Liver (tissue), 9 donors: ENCODE results near the gene TTC5. TPM values are rescaled to one million over a fixed set of nuclear protein-coding genes. Genes with fewer than 3 reads are reported as not detected.

Source experiments
- DNase-seq: peaks from one replicate; pipeline ENCODE4 v3.0.0-alpha.2; 2017; ENCODE audit warnings: low spot score
- H3K27ac ChIP-seq, 2 donors: one replicate each; pipeline ENCODE4 v1.7.0; 2013; ENCODE audit warnings: inconsistent platforms in 2 of 2, low read length in 2 of 2, control low read depth in 1 of 2, low read depth in 1 of 2, mild to moderate bottlenecking in 1 of 2
- H3K27me3 ChIP-seq, 4 donors: one replicate each; pipeline versions ENCODE4 v1.6.1 to v1.7.0; 2013; ENCODE audit warnings: low read length in 3 of 4, inconsistent platforms in 1 of 4, mild to moderate bottlenecking in 1 of 4, moderate library complexity in 1 of 4; ENCODE audit not compliant: control insufficient read depth in 4 of 4, insufficient read depth in 4 of 4
- H3K36me3 ChIP-seq, 4 donors: one replicate each; pipeline versions ENCODE4 v1.6.1 to v1.7.0; 2013; ENCODE audit warnings: low read length in 3 of 4, mild to moderate bottlenecking in 3 of 4, low read depth in 1 of 4, moderate library complexity in 1 of 4; ENCODE audit not compliant: control insufficient read depth in 4 of 4, insufficient read depth in 3 of 4
- H3K4me1 ChIP-seq, 4 donors: one replicate each; pipeline versions ENCODE4 v1.6.1 to v1.7.0; 2013; ENCODE audit warnings: low read length in 3 of 4, mild to moderate bottlenecking in 3 of 4, moderate library complexity in 1 of 4; ENCODE audit not compliant: control insufficient read depth in 4 of 4, insufficient read depth in 4 of 4
- H3K4me3 ChIP-seq, 3 donors: one replicate each; pipeline versions ENCODE4 v1.6.1 to v1.7.0; 2013; ENCODE audit warnings: low read length in 3 of 3, control low read depth in 1 of 3, low read depth in 1 of 3, mild to moderate bottlenecking in 1 of 3
- H3K9ac ChIP-seq, 2 donors: one replicate each; pipeline ENCODE4 v1.7.0; 2013; ENCODE audit warnings: low read length in 2 of 2, mild to moderate bottlenecking in 2 of 2, moderate library complexity in 2 of 2, control low read depth in 1 of 2, low read depth in 1 of 2
- H3K9me3 ChIP-seq, 4 donors: one replicate each; pipeline versions ENCODE4 v1.6.1 to v1.7.0; 2013; ENCODE audit warnings: low read length in 3 of 4; ENCODE audit not compliant: control insufficient read depth in 4 of 4
- CTCF ChIP-seq: fragments of 150-350 bp; IDR thresholded peaks from 2 replicates; pipeline ENCODE4 v1.5.1; 2017; ENCODE audit warnings: improper control_type of control experiment, low read depth, low read length; ENCODE audit not compliant: missing input control
- EGR1 ChIP-seq, 2 donors: IDR thresholded peaks; 2 replicates each; pipeline ENCODE4 v1.6.1; 2016 to 2018; ENCODE audit warnings: antibody characterized with exemption in 2 of 2, low read depth in 2 of 2
- FOXA1 ChIP-seq: IDR thresholded peaks from 2 replicates; pipeline ENCODE4 v1.6.1; 2016; ENCODE audit warnings: antibody characterized with exemption
- FOXA2 ChIP-seq: IDR thresholded peaks from 2 replicates; pipeline ENCODE4 v1.6.1; 2016; ENCODE audit warnings: antibody characterized with exemption
- GABPA ChIP-seq, 2 donors: IDR thresholded peaks in 1 of 2; conservative IDR thresholded peaks in 1 of 2; 2 replicates each; pipeline ENCODE4 v1.6.1; 2016; ENCODE audit warnings: antibody characterized with exemption in 2 of 2, mild to moderate bottlenecking in 1 of 2, moderate library complexity in 1 of 2
- HNF4A ChIP-seq, 2 donors: conservative IDR thresholded peaks; 2 replicates each; pipeline ENCODE4 v1.6.1; 2016; ENCODE audit warnings: antibody characterized with exemption in 2 of 2, mild to moderate bottlenecking in 2 of 2
- HNF4G ChIP-seq: IDR thresholded peaks from 2 replicates; pipeline ENCODE4 v1.6.1; 2016; ENCODE audit warnings: antibody characterized with exemption
- JUND ChIP-seq, 2 donors: IDR thresholded peaks; 2 replicates each; pipeline ENCODE4 v1.6.1; 2016; ENCODE audit warnings: antibody characterized with exemption in 2 of 2
- MAX ChIP-seq: IDR thresholded peaks from 2 replicates; pipeline ENCODE4 v1.6.1; 2016; ENCODE audit warnings: antibody characterized with exemption
- NR2F2 ChIP-seq: IDR thresholded peaks from 2 replicates; pipeline ENCODE4 v1.6.1; 2016; ENCODE audit warnings: antibody characterized with exemption
- RAD21 ChIP-seq, 2 donors: IDR thresholded peaks; 2 replicates each; pipeline ENCODE4 v1.6.1; 2016; ENCODE audit warnings: antibody characterized with exemption in 2 of 2, mild to moderate bottlenecking in 2 of 2
- RXRA ChIP-seq, 2 donors: IDR thresholded peaks; 2 replicates each; pipeline ENCODE4 v1.6.1; 2017 to 2018; ENCODE audit warnings: antibody characterized with exemption in 2 of 2, mild to moderate bottlenecking in 1 of 2
- SP1 ChIP-seq: IDR thresholded peaks from 2 replicates; pipeline ENCODE4 v1.6.1; 2018; ENCODE audit warnings: antibody characterized with exemption, mild to moderate bottlenecking
- TAF1 ChIP-seq: conservative IDR thresholded peaks from 2 replicates; pipeline ENCODE4 v1.6.1; 2016; ENCODE audit warnings: antibody characterized with exemption, mild to moderate bottlenecking
- YY1 ChIP-seq: IDR thresholded peaks from 2 replicates; pipeline ENCODE4 v1.6.1; 2016; ENCODE audit warnings: antibody characterized with exemption, mild to moderate bottlenecking
- ZBTB33 ChIP-seq: IDR thresholded peaks from 2 replicates; pipeline ENCODE4 v1.6.1; 2016; ENCODE audit warnings: antibody characterized with exemption
- WGBS: extraction: QIAGEN DNeasy Blood & Tissue Kit; methylation state at CpG from one replicate; pipeline ENCODE4 v1.1.7; 2013; 5-methylcytosine and 5-hydroxymethylcytosine counted together
- polyA plus RNA-seq, 2 donors: library from polyadenylated mRNA; stranded (reverse) in 1 of 2; unstranded in 1 of 2; fragments of 200-250 nt in 1 of 2; fragments of >200 nt in 1 of 2; fragmentation: Nextera tagmentation in 1 of 2; extraction: Ambion mirVana in 1 of 2; gene quantifications; one replicate each; pipeline versions ENCODE4 v1.2.1 to v1.2.3, GENCODE V29; 2013 to 2015
- total RNA-seq, 2 donors: library from RNA; depleted of rRNA; stranded (reverse); fragments of >200 nt; gene quantifications; one replicate each; pipeline ENCODE4 v1.2.3, GENCODE V29; 2014
- TF ChIP-seq, protein P1 (sequence below): IDR thresholded peaks from 2 replicates; pipeline ENCODE4 v1.6.1; 2016; ENCODE audit warnings: antibody characterized with exemption, mild to moderate bottlenecking
- donor health status: healthy.
- donor health status: healthy.
- donor health status: healthy.
- donor health status: healthy.
- donor health status: healthy.

The TTC5 gene
- total and polyA plus RNA-seq, 4 donors = 2.5 to 8.3 (median 4.2) TPM

- Histone ChIP-seq H3K9ac (peak overlapping the region; percentile 24 to 25), H3K27ac (peak overlapping the region; percentile 81 to 97), H3K4me3 (no peak overlapping the region), H3K9me3 (no peaks in the 10 kb centered on the region), H3K4me1 (peaks cover 7 to 38% (median 29%) of the 10 kb centered on the region in 4 donors), H3K27me3 (no peaks in the 10 kb centered on the region), H3K36me3 (no peaks in the 10 kb centered on the region)
- TF ChIP-seq HNF4A (conservative IDR thresholded peaks at IDR 0.05) (no peak), FOXA1 (no peak), RXRA (IDR thresholded peaks at IDR 0.05) (no peak), SP1 (no peak), GABPA (IDR thresholded peaks at IDR 0.05 in 1 of 2, conservative IDR thresholded peaks at IDR 0.05 in 1 of 2) (no peak), ZBTB33 (no peak), CTCF (no peak), EGR1 (IDR thresholded peaks at IDR 0.05; ENCODE audit: low read depth in 2 of 2) (no peak), MAX (no peak), TAF1 (no peak), JUND (IDR thresholded peaks at IDR 0.05) (no peak), FOXA2 (no peak)
- TF ChIP-seq, protein P1, sequence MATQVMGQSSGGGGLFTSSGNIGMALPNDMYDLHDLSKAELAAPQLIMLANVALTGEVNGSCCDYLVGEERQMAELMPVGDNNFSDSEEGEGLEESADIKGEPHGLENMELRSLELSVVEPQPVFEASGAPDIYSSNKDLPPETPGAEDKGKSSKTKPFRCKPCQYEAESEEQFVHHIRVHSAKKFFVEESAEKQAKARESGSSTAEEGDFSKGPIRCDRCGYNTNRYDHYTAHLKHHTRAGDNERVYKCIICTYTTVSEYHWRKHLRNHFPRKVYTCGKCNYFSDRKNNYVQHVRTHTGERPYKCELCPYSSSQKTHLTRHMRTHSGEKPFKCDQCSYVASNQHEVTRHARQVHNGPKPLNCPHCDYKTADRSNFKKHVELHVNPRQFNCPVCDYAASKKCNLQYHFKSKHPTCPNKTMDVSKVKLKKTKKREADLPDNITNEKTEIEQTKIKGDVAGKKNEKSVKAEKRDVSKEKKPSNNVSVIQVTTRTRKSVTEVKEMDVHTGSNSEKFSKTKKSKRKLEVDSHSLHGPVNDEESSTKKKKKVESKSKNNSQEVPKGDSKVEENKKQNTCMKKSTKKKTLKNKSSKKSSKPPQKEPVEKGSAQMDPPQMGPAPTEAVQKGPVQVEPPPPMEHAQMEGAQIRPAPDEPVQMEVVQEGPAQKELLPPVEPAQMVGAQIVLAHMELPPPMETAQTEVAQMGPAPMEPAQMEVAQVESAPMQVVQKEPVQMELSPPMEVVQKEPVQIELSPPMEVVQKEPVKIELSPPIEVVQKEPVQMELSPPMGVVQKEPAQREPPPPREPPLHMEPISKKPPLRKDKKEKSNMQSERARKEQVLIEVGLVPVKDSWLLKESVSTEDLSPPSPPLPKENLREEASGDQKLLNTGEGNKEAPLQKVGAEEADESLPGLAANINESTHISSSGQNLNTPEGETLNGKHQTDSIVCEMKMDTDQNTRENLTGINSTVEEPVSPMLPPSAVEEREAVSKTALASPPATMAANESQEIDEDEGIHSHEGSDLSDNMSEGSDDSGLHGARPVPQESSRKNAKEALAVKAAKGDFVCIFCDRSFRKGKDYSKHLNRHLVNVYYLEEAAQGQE = no peak
- WGBS = 47% methylated on average over 7 of the region's 7 CpGs
- DNase-seq = no peak
Observed at GRCh38 chr14:20334017-20334416, 28.3 kb upstream of the TTC5 start.

DNA sequence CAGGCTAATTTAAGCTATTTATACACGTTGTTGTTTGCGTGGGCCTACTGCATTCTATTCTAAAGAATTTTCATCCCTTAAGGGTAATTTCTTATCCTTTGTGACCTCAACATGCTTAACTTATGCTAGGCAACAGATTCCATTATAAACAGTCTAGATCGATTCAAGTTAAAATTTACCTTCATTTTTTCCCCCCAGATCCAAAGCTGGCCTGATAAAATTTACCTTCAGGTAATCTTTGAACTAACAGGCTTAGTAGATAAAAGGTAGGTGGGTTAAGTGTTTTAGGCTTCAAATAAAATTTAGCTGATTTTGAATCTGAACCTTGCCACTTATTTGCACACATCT is 27.7 kb upstream of the TTC5 start:
- no peak for DNase-seq
- Histone ChIP-seq H3K27ac (peak overlapping the region; percentile 81 to 97), H3K4me3 (peak overlapping the region; percentile 53 to 98 (median 79)), H3K36me3 (peaks cover 0 to 5% (median 0%) of the 10 kb centered on the region in 4 donors), H3K4me1 (peaks cover 8 to 44% (median 34%) of the 10 kb centered on the region in 4 donors), H3K27me3 (no peaks in the 10 kb centered on the region), H3K9ac (peak overlapping the region; percentile 24 to 25), H3K9me3 (no peaks in the 10 kb centered on the region)
- TF ChIP-seq EGR1 (IDR thresholded peaks at IDR 0.05; ENCODE audit: low read depth in 2 of 2) = no peak
- TF ChIP-seq YY1 = peak; percentile 65
- TF ChIP-seq SP1 = peak; percentile 14
- TF ChIP-seq HNF4A (conservative IDR thresholded peaks at IDR 0.05) = peak; percentile 49 to 53
- TF ChIP-seq JUND (IDR thresholded peaks at IDR 0.05) = peak in 1 of 2 donors; percentile 14
- TF ChIP-seq RXRA (IDR thresholded peaks at IDR 0.05) = peak in 1 of 2 donors; percentile 44
- TF ChIP-seq RAD21 (IDR thresholded peaks at IDR 0.05) = no peak
- TF ChIP-seq NR2F2 = no peak
- no peak for TF ChIP-seq HNF4G
- WGBS = 7% methylated on average over 3 of the region's 3 CpGs
